ENCODE measurements around the gene IL32. TPM values are rescaled to one million over a fixed set of nuclear protein-coding genes. Genes with fewer than 3 reads are reported as not detected.
A peak's percentile ranks its signal among the peaks of the same experiment; 100 is the strongest.

Gene IL32
- polyA plus RNA-seq, 2 of the 4 experiments (the other 2 are of a cell fraction) = 8.9 to 20.2 TPM

- no peak for TF ChIP-seq NPAS2 (CRISPR knock-in tag; IDR thresholded peaks at IDR 0.05; ENCODE audit: borderline replicate concordance)
- TF ChIP-seq REST (IDR thresholded peaks at IDR 0.05) = 0 out of 2 replicates have a peak, but pooled peaks have one; percentile 19
- TF ChIP-seq RNF2 (IDR thresholded peaks at IDR 0.05; ENCODE audit: borderline replicate concordance, low read depth) = no peak
- 0 out of 2 replicates have a peak, but pooled peaks have one; percentile 25 for TF ChIP-seq RARB (CRISPR knock-in tag; IDR thresholded peaks at IDR 0.05)
- no peak for TF ChIP-seq HEYL (CRISPR knock-in tag; IDR thresholded peaks at IDR 0.05)
- 0 out of 2 replicates have a peak, but pooled peaks have one; percentile 41 for TF ChIP-seq ATOH8 (CRISPR knock-in tag; IDR thresholded peaks at IDR 0.05; ENCODE audit: low read depth)
- TF ChIP-seq SMC3 (IDR thresholded peaks at IDR 0.05) = no peak
- TF ChIP-seq MAX (IDR thresholded peaks at IDR 0.05) = no peak
- TF ChIP-seq TFCP2L1 (CRISPR knock-in tag; IDR thresholded peaks at IDR 0.05) = peak; percentile 7
- 0 out of 4 replicates have a peak, but pooled peaks of 1 of the 2 experiments have one; percentile 4 for TF ChIP-seq CEBPB (IDR thresholded peaks at IDR 0.05)
- TF ChIP-seq MYC (IDR thresholded peaks at IDR 0.05; ENCODE audit: borderline replicate concordance, low read length) = no peak
- no peak for TF ChIP-seq SREBF2 (IDR thresholded peaks at IDR 0.05)
- no peak for TF ChIP-seq NR3C1 (IDR thresholded peaks at IDR 0.05)
- no peak for TF ChIP-seq GATA3 (IDR thresholded peaks at IDR 0.05; ENCODE audit: borderline replicate concordance)
- TF ChIP-seq FOSB (CRISPR knock-in tag; IDR thresholded peaks at IDR 0.05) = 0 out of 2 replicates have a peak, but pooled peaks have one; percentile 75
- TF ChIP-seq ZC3H11A (IDR thresholded peaks at IDR 0.05) = no peak
- TF ChIP-seq FOSL2 (IDR thresholded peaks at IDR 0.05) = no peak
- TF ChIP-seq FOSL2 (CRISPR knock-in tag; IDR thresholded peaks at IDR 0.05) = no peak
- no peak for TF ChIP-seq HDAC2 (IDR thresholded peaks at IDR 0.05)
- no peak for TF ChIP-seq ZSCAN20 (CRISPR knock-in tag; IDR thresholded peaks at IDR 0.05)
- 0 out of 2 replicates have a peak, but pooled peaks have one; percentile 35 for TF ChIP-seq E2F6 (IDR thresholded peaks at IDR 0.05; ENCODE audit: borderline replicate concordance, low read depth)
- TF ChIP-seq JUNB (IDR thresholded peaks at IDR 0.05) = no peak
- no peak for TF ChIP-seq HES2 (IDR thresholded peaks at IDR 0.05)
- TF ChIP-seq MAFK (IDR thresholded peaks at IDR 0.05; ENCODE audit: partially characterized antibody) = no peak
Observed at GRCh38 chr16:3022684-3023414, 42.6 kb upstream of the IL32 start (continued).

GRCh38 chr16:3023415-3023668 is 42.1 kb upstream of the IL32 start:
- ChIA-PET POLR2A (interaction anchor here (0.9 to 6.2 kb wide), 4 partner anchors 8 to 20 kb away, joined by 3 to 107 read pairs (median 4); no protein-coding TSS in a partner anchor), CTCF (interaction anchor here (0.7 to 6.6 kb wide), 6 partner anchors 8 to 126 kb away, joined by 3 to 112 read pairs (median 5); no protein-coding TSS in a partner anchor)
- DNase-seq (ENCODE audit: low read depth in 1 of 2, low spot score in 1 of 2) (peak in 1 of 2 experiments; percentile 51), FAIRE-seq (no peak), ATAC-seq (peak in 1 of 2 experiments; percentile 27; a peak in 3 of 6 replicates)
- H3K9me3 ChIP-seq = no peaks in the 10 kb centered on the region
- peak overlapping the region; percentile 89 for H3K4me2 ChIP-seq
- H3K27ac ChIP-seq = peak overlapping the region; percentile 98 to 100
- H3K4me1 ChIP-seq = peaks cover 30% of the 10 kb centered on the region
- 1% methylated on average over 6 of the region's 6 CpGs for WGBS (ENCODE audit: missing lambda C conversion rate)
- H3K4me3 ChIP-seq = peak overlapping the region; percentile 93
- TF ChIP-seq ZFP36 (IDR thresholded peaks at IDR 0.05; ENCODE audit: borderline replicate concordance, partially characterized antibody) = peak; percentile 1
- 0 out of 2 replicates have a peak, but pooled peaks have one; percentile 73 for TF ChIP-seq HOXA7 (CRISPR knock-in tag; IDR thresholded peaks at IDR 0.05)
- no peak for TF ChIP-seq E2F6 (IDR thresholded peaks at IDR 0.05; ENCODE audit: borderline replicate concordance, low read depth)
- peak; percentile 58; the same call in 1 of the 2 replicates for TF ChIP-seq TFCP2L1 (CRISPR knock-in tag; IDR thresholded peaks at IDR 0.05)
- peak; percentile 83 for TF ChIP-seq PBX3 (IDR thresholded peaks at IDR 0.05)
- TF ChIP-seq REST (IDR thresholded peaks at IDR 0.05) = 0 out of 2 replicates have a peak, but pooled peaks have one; percentile 1
- TF ChIP-seq ESRRA (IDR thresholded peaks at IDR 0.05; ENCODE audit: borderline replicate concordance, low read length) = no peak

Measured in A549 (cell line).